Thyroid gland (tissue), 4 donors: Measurements from ENCODE around the gene MGLL. TPM values are rescaled to one million over a fixed set of nuclear protein-coding genes. Genes with fewer than 3 reads are reported as not detected.

ENCODE experiments used
- DNase-seq, 2 donors: peaks; one replicate each; pipeline ENCODE4 v3.0.0-alpha.2; 2019
- H3K27ac ChIP-seq, 3 donors: fragments of 200-600 bp; sonication (generic); 1 replicate in 2 of 3; 2 replicates in 1 of 3; pipeline ENCODE4 v1.5.1; 2016 to 2019; ENCODE audit warnings: mild to moderate bottlenecking in 1 of 3, moderate library complexity in 1 of 3
- H3K27me3 ChIP-seq: fragments of 200-600 bp; sonication (generic); one replicate; pipeline ENCODE4 v1.5.1; 2019
- H3K36me3 ChIP-seq, 2 donors: fragments of 200-600 bp; sonication (generic); one replicate each; pipeline ENCODE4 v1.5.1; 2016 to 2019
- H3K4me1 ChIP-seq, 2 donors: fragments of 200-600 bp; sonication (generic); one replicate each; pipeline ENCODE4 v1.5.1; 2017 to 2019
- H3K4me3 ChIP-seq, 3 donors: fragments of 200-600 bp; sonication (generic); replicated peaks in 1 of 3; 1 replicate in 2 of 3; 2 replicates in 1 of 3; pipeline ENCODE4 v1.5.1; 2016; ENCODE audit warnings: mild to moderate bottlenecking in 1 of 3
- H3K9me3 ChIP-seq: fragments of 200-600 bp; sonication (generic); one replicate; pipeline ENCODE4 v1.5.1; 2017
- CTCF ChIP-seq, 6 experiments: fragments of 200-600 bp in 3 of 6; fragments of 450-650 bp in 3 of 6; sonication (generic) in 3 of 6; IDR thresholded peaks; one replicate each; pipeline ENCODE4 v1.5.1; 2016 to 2019; ENCODE audit warnings: antibody characterized with exemption in 6 of 6, mild to moderate bottlenecking in 2 of 6, inconsistent platforms in 1 of 6, moderate library complexity in 1 of 6
- POLR2A ChIP-seq, 2 donors: fragments of 450-650 bp; IDR thresholded peaks; one replicate each; pipeline ENCODE4 v1.6.1; 2017; ENCODE audit warnings: antibody characterized with exemption in 2 of 2, mild to moderate bottlenecking in 2 of 2, moderate library complexity in 1 of 2
- WGBS, 2 donors: methylation state at CpG; one replicate each; pipeline ENCODE4 v1.1.5; 2017; 5-methylcytosine and 5-hydroxymethylcytosine counted together
- intact Hi-C: fragments of 100-400 bp; cut with DNase I; formaldehyde crosslinking; loops from one replicate; pipeline ENCODE4 v1.15.1; 2023
- total RNA-seq, 4 donors: library from RNA; depleted of rRNA; stranded (reverse); fragments of >200 nt; gene quantifications; one replicate each; pipeline ENCODE4 v1.2.3, GENCODE V29; 2016

The MGLL gene
- total RNA-seq, 4 donors from 2014 or later = 12.4 to 24.7 (median 18.4) TPM

- Histone ChIP-seq H3K27me3 (no peaks in the 10 kb centered on the region), H3K36me3 (no peaks in the 10 kb centered on the region), H3K27ac (no peak overlapping the region), H3K4me3 (no peak overlapping the region), H3K4me1 (peaks cover 12 to 20% of the 10 kb centered on the region in 2 donors), H3K9me3 (no peaks in the 10 kb centered on the region)
- intact Hi-C loops = no loop called here
- no peak for TF ChIP-seq POLR2A (IDR thresholded peaks at IDR 0.05)
- no peak for TF ChIP-seq CTCF (IDR thresholded peaks at IDR 0.05)
- DNase-seq = no peak
- 39 to 48% methylated on average over 7 of the region's 7 CpGs for WGBS, 2 donors
Measured at GRCh38 chr3:127796045-127796830, 26.1 kb downstream of the MGLL start.

GRCh38 chr3:127794972-127795371 lies 27.3 kb downstream of the MGLL start:
- no peaks in the 10 kb centered on the region for H3K9me3 ChIP-seq
- no peak overlapping the region for H3K27ac ChIP-seq
- intact Hi-C loops = no loop called here
- peaks cover 12 to 20% of the 10 kb centered on the region in 2 donors for H3K4me1 ChIP-seq
- no peak overlapping the region for H3K4me3 ChIP-seq
- TF ChIP-seq POLR2A (IDR thresholded peaks at IDR 0.05) (no peak), CTCF (IDR thresholded peaks at IDR 0.05) (no peak)
- H3K36me3 ChIP-seq = no peaks in the 10 kb centered on the region
- no peak for DNase-seq
- 93 to 98% methylated on average over 2 of the region's 2 CpGs for WGBS, 2 donors
- H3K27me3 ChIP-seq = no peaks in the 10 kb centered on the region

- TF ChIP-seq CTCF (IDR thresholded peaks at IDR 0.05) (no peak), POLR2A (IDR thresholded peaks at IDR 0.05) (no peak)
- Histone ChIP-seq H3K4me1 (peaks cover 12 to 20% of the 10 kb centered on the region in 2 donors), H3K27me3 (no peaks in the 10 kb centered on the region), H3K4me3 (no peak overlapping the region), H3K27ac (no peak overlapping the region), H3K9me3 (no peaks in the 10 kb centered on the region), H3K36me3 (no peaks in the 10 kb centered on the region)
- DNase-seq = no peak
- intact Hi-C loops = no loop called here
- 89 to 92% methylated on average over 2 of the region's 2 CpGs for WGBS, 2 donors
Measured at GRCh38 chr3:127794402-127794801, 27.9 kb downstream of the MGLL start.

GRCh38 chr3:127792541-127793292 lies 29.6 kb downstream of the MGLL start:
- Histone ChIP-seq H3K27ac (no peak overlapping the region), H3K4me3 (no peak overlapping the region), H3K4me1 (peaks cover 12 to 20% of the 10 kb centered on the region in 2 donors), H3K9me3 (no peaks in the 10 kb centered on the region), H3K27me3 (no peaks in the 10 kb centered on the region), H3K36me3 (no peaks in the 10 kb centered on the region)
- DNase-seq = peak; percentile 60 to 72
- 60 to 64% methylated on average over 18 of the region's 18 CpGs for WGBS, 2 donors
- no peak for TF ChIP-seq POLR2A (IDR thresholded peaks at IDR 0.05)
- no peak for TF ChIP-seq CTCF (IDR thresholded peaks at IDR 0.05)
- intact Hi-C loops = no loop called here
